Vagina (tissue), 2 donors: ENCODE measurements around the gene RPIA. TPM values are rescaled to one million over a fixed set of nuclear protein-coding genes. Genes with fewer than 3 reads are reported as not detected.

ENCODE experiments used
- DNase-seq, 2 donors: peaks; one replicate each; pipeline ENCODE4 v3.0.0-alpha.2; 2017; ENCODE audit errors: extremely low spot score in 2 of 2
- H3K27ac ChIP-seq: fragments of 200-600 bp; sonication (generic); one replicate; pipeline ENCODE4 v1.5.1; 2019
- H3K27me3 ChIP-seq: fragments of 200-600 bp; sonication (generic); one replicate; pipeline ENCODE4 v1.5.1; 2019
- H3K36me3 ChIP-seq, 2 donors: fragments of 200-600 bp; sonication (generic); one replicate each; pipeline ENCODE4 v1.5.1; 2017 to 2019
- H3K4me1 ChIP-seq: fragments of 200-600 bp; sonication (generic); one replicate; pipeline ENCODE4 v1.5.1; 2019
- H3K4me3 ChIP-seq, 2 donors: fragments of 200-600 bp; sonication (generic); 1 replicate in 1 of 2; 2 replicates in 1 of 2; pipeline ENCODE4 v1.5.1; 2016 to 2019
- H3K9me3 ChIP-seq: fragments of 200-600 bp; sonication (generic); one replicate; pipeline ENCODE4 v1.5.1; 2019
- CTCF ChIP-seq, 3 experiments: fragments of 450-650 bp in 2 of 3; fragments of 200-600 bp in 1 of 3; sonication (generic) in 1 of 3; IDR thresholded peaks; one replicate each; pipeline ENCODE4 v1.5.1; 2017 to 2019; ENCODE audit warnings: antibody characterized with exemption in 3 of 3, mild to moderate bottlenecking in 2 of 3, moderate library complexity in 2 of 3
- POLR2A ChIP-seq, 2 donors: fragments of 450-650 bp; IDR thresholded peaks; one replicate each; pipeline ENCODE4 v1.6.1; 2017; ENCODE audit warnings: antibody characterized with exemption in 2 of 2, mild to moderate bottlenecking in 2 of 2, moderate library complexity in 2 of 2
- POLR2AphosphoS5 ChIP-seq, 2 donors: sonication (generic); formaldehyde crosslinking; IDR thresholded peaks; one replicate each; pipeline ENCODE4 v1.9.0; 2017; ENCODE audit warnings: antibody characterized with exemption in 2 of 2, mild to moderate bottlenecking in 2 of 2, low read depth in 1 of 2; ENCODE audit not compliant: insufficient read depth in 1 of 2
- intact Hi-C: fragments of 100-400 bp; cut with DNase I; formaldehyde crosslinking; loops from one replicate; pipeline ENCODE4 v1.15.1; 2023
- total RNA-seq: library from RNA; depleted of rRNA; stranded (reverse); fragments of >200 nt; gene quantifications from one replicate; pipeline ENCODE4 v1.2.3, GENCODE V29; 2016

RPIA gene
- total RNA-seq, 1 donor from 2014 or later: 10.8 TPM

GRCh38 chr2:88735853-88736252, 44.4 kb downstream of the RPIA start:
- Histone ChIP-seq H3K4me3 (no peak overlapping the region), H3K36me3 (peaks cover 0 to 23% of the 10 kb centered on the region in 2 donors), H3K9me3 (no peaks in the 10 kb centered on the region), H3K4me1 (peaks cover 4% of the 10 kb centered on the region), H3K27ac (no peak overlapping the region), H3K27me3 (no peaks in the 10 kb centered on the region)
- DNase-seq: no peak
- peak in 1 of 2 donors; percentile 13 for TF ChIP-seq POLR2AphosphoS5 (IDR thresholded peaks at IDR 0.05; ENCODE audit: insufficient read depth in 1 of 2, low read depth in 1 of 2)
- no peak for TF ChIP-seq POLR2A (IDR thresholded peaks at IDR 0.05)
- TF ChIP-seq CTCF (IDR thresholded peaks at IDR 0.05): no peak
- intact Hi-C loops: no loop called here

GRCh38 chr2:88736437-88736836, 45.0 kb downstream of the RPIA start:
- peaks cover 4% of the 10 kb centered on the region for H3K4me1 ChIP-seq
- H3K27me3 ChIP-seq: no peaks in the 10 kb centered on the region
- peaks cover 0 to 28% of the 10 kb centered on the region in 2 donors for H3K36me3 ChIP-seq
- no peak overlapping the region for H3K4me3 ChIP-seq
- intact Hi-C loops: no loop called here
- no peak overlapping the region for H3K27ac ChIP-seq
- no peaks in the 10 kb centered on the region for H3K9me3 ChIP-seq
- no peak for DNase-seq
- no peak for TF ChIP-seq POLR2A (IDR thresholded peaks at IDR 0.05)
- no peak for TF ChIP-seq CTCF (IDR thresholded peaks at IDR 0.05)
- TF ChIP-seq POLR2AphosphoS5 (IDR thresholded peaks at IDR 0.05; ENCODE audit: insufficient read depth in 1 of 2, low read depth in 1 of 2): no peak

- Histone ChIP-seq H3K4me3 (no peak overlapping the region), H3K27ac (no peak overlapping the region), H3K36me3 (peaks cover 0 to 32% of the 10 kb centered on the region in 2 donors), H3K27me3 (no peaks in the 10 kb centered on the region), H3K9me3 (no peaks in the 10 kb centered on the region), H3K4me1 (peaks cover 4% of the 10 kb centered on the region)
- TF ChIP-seq POLR2A (IDR thresholded peaks at IDR 0.05) (no peak), POLR2AphosphoS5 (IDR thresholded peaks at IDR 0.05; ENCODE audit: insufficient read depth in 1 of 2, low read depth in 1 of 2) (no peak), CTCF (IDR thresholded peaks at IDR 0.05) (no peak)
- DNase-seq: no peak
- intact Hi-C loops: no loop called here
Measured at GRCh38 chr2:88737385-88737784, 45.9 kb downstream of the RPIA start.

DNA sequence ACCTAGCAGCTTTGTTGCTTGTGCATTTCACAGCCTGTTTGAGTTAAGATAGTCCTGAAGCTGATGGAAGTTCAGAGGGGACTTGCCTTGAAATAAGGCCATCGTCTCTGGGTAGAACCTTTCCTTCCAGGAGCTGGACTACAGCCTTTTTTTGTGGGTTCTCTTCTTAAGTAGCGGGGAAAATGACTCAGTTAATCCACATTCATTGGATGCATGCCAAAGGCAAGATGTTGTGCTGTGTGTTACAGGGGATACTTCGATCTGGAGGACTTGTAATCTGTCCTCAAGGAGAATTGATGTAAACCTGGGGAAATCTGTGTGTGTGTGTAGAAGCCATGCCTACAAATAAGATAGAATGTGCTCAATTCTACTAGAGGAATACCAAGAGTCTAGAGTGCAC, 46.8 kb downstream of the RPIA start:
- Histone ChIP-seq H3K9me3 (no peaks in the 10 kb centered on the region), H3K36me3 (peaks cover 0 to 35% of the 10 kb centered on the region in 2 donors), H3K4me3 (no peak overlapping the region), H3K27ac (no peak overlapping the region), H3K4me1 (peaks cover 4% of the 10 kb centered on the region), H3K27me3 (no peaks in the 10 kb centered on the region)
- intact Hi-C loops: no loop called here
- no peak for DNase-seq
- TF ChIP-seq POLR2A (IDR thresholded peaks at IDR 0.05) (no peak), POLR2AphosphoS5 (IDR thresholded peaks at IDR 0.05; ENCODE audit: insufficient read depth in 1 of 2, low read depth in 1 of 2) (no peak), CTCF (IDR thresholded peaks at IDR 0.05) (no peak)

GRCh38 chr2:88739985-88740600, 48.6 kb downstream of the RPIA start:
- intact Hi-C loops: no loop called here
- Histone ChIP-seq H3K9me3 (no peaks in the 10 kb centered on the region), H3K4me1 (no peaks in the 10 kb centered on the region), H3K4me3 (no peak overlapping the region), H3K36me3 (peaks cover 0 to 47% of the 10 kb centered on the region in 2 donors), H3K27ac (no peak overlapping the region), H3K27me3 (no peaks in the 10 kb centered on the region)
- DNase-seq: no peak
- TF ChIP-seq POLR2AphosphoS5 (IDR thresholded peaks at IDR 0.05; ENCODE audit: insufficient read depth in 1 of 2, low read depth in 1 of 2) (no peak), POLR2A (IDR thresholded peaks at IDR 0.05) (no peak), CTCF (IDR thresholded peaks at IDR 0.05) (peak; percentile 60 to 78 (median 69))
